Parathyroid adenoma (tissue), 2 donors: ENCODE data around the gene STK24.

Source experiments
- H2AFZ ChIP-seq: fragments of 300-600 bp; sonication (generic); one replicate; pipeline ENCODE4 v1.7.0; 2017; ENCODE audit warnings: antibody characterized with exemption, mild to moderate bottlenecking
- H3K27ac ChIP-seq: fragments of 300-600 bp; sonication (generic); one replicate; pipeline ENCODE4 v1.7.0; 2017
- H3K27me3 ChIP-seq: fragments of 300-600 bp; sonication (generic); one replicate; pipeline ENCODE4 v1.7.0; 2017; ENCODE audit warnings: low read length; ENCODE audit not compliant: control insufficient read depth, insufficient read depth
- H3K36me3 ChIP-seq: fragments of 300-600 bp; sonication (generic); one replicate; pipeline ENCODE4 v1.7.0; 2017; ENCODE audit warnings: low read length; ENCODE audit not compliant: control insufficient read depth, insufficient read depth
- H3K4me1 ChIP-seq: fragments of 300-600 bp; sonication (generic); one replicate; pipeline ENCODE4 v1.7.0; 2017; ENCODE audit warnings: control low read depth
- H3K4me2 ChIP-seq: fragments of 300-600 bp; sonication (generic); one replicate; pipeline ENCODE4 v1.7.0; 2017; ENCODE audit warnings: low read length
- H3K4me3 ChIP-seq: fragments of 300-600 bp; sonication (generic); one replicate; pipeline ENCODE4 v1.7.0; 2017; ENCODE audit warnings: low read depth, low read length
- H3K79me2 ChIP-seq: fragments of 300-600 bp; sonication (generic); one replicate; pipeline ENCODE4 v1.7.0; 2017; ENCODE audit warnings: control low read depth
- H3K9ac ChIP-seq: fragments of 300-600 bp; sonication (generic); one replicate; pipeline ENCODE4 v1.7.0; 2017; ENCODE audit warnings: mild to moderate bottlenecking
- H3K9me3 ChIP-seq: fragments of 300-600 bp; sonication (generic); one replicate; pipeline ENCODE4 v1.7.0; 2017; ENCODE audit warnings: low read length; ENCODE audit not compliant: control insufficient read depth
- TF ChIP-seq, protein P1 (sequence below): fragments of 300-600 bp; sonication (generic); IDR thresholded peaks from one replicate; pipeline ENCODE4 v1.7.0; 2017; ENCODE audit warnings: antibody characterized with exemption, mild to moderate bottlenecking
- donor health status: primary hyperparathyroidism.

The STK24 gene

DNA sequence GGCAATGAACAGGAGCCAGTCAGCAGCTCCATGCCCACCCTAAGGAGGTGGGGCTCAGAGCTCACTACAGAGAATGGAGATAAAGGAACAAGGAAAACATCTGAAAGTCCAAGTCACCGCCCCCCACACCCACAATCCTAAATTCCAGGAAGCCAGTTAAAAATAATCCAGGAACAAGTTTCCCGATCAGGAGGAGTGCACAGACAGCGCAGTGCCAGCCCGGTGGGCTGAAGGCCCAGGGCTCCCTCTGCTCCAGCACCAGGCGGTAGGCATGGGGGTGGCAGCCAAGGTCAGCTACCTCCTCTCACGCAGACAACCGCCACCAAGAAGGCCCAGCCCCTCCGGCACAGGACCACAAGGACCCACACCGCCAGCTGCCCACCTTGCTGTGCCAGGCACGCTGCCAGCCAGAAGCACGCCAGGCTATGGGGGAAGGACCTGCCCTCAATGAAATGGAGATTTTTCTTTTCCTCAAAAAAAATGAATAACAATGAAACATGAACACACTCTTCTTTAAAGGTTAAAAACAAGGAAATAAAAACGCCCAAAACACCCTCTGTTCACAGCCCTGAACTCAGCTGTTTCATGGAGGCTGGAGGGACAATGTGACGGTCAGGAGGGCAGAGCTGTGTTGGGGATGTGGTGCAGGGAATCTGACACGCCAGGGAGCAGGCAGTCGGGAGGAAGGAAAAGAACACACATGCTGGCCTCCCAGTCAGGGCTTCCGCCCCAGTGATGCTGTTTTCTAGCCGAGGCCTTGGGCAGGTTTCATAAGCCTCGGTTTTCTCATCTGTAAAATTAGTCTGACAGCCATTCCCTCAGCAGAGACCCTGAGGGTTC lies 11.0 kb downstream of the STK24 start:
- Histone ChIP-seq H3K36me3 (no peaks in the 10 kb centered on the region), H2AFZ (no peak overlapping the region), H3K27ac (peak overlapping the region; percentile 54), H3K9me3 (no peaks in the 10 kb centered on the region), H3K4me2 (no peak overlapping the region), H3K9ac (no peak overlapping the region), H3K4me1 (peaks cover 4% of the 10 kb centered on the region), H3K79me2 (peaks cover 73% of the 10 kb centered on the region), H3K27me3 (no peaks in the 10 kb centered on the region), H3K4me3 (no peak overlapping the region)
- TF ChIP-seq, protein P1, sequence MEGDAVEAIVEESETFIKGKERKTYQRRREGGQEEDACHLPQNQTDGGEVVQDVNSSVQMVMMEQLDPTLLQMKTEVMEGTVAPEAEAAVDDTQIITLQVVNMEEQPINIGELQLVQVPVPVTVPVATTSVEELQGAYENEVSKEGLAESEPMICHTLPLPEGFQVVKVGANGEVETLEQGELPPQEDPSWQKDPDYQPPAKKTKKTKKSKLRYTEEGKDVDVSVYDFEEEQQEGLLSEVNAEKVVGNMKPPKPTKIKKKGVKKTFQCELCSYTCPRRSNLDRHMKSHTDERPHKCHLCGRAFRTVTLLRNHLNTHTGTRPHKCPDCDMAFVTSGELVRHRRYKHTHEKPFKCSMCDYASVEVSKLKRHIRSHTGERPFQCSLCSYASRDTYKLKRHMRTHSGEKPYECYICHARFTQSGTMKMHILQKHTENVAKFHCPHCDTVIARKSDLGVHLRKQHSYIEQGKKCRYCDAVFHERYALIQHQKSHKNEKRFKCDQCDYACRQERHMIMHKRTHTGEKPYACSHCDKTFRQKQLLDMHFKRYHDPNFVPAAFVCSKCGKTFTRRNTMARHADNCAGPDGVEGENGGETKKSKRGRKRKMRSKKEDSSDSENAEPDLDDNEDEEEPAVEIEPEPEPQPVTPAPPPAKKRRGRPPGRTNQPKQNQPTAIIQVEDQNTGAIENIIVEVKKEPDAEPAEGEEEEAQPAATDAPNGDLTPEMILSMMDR = no peak

DNA sequence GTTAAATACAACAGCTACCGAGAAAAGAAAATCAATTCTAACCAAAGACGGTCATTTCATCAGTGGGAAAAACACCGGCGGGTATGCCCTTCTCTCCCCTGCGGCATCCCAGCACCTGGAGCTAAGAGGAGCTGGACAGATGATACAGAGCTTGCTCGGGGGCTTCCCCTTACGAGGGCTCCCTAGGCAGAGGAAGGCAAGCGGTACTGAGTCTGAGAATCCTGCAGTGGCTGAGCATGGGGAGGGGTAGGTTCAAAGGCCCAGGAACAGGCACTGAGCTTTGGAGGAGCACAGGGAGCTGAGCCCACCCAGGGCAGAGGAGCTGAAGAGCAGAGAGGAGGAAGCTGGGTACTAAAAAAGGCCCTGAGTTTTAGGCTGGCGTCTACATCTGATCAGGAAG lies 12.7 kb downstream of the STK24 start:
- Histone ChIP-seq H3K4me3 (no peak overlapping the region), H3K4me2 (no peak overlapping the region), H3K9ac (no peak overlapping the region), H3K79me2 (peaks cover 77% of the 10 kb centered on the region), H3K27ac (no peak overlapping the region), H3K36me3 (no peaks in the 10 kb centered on the region), H3K9me3 (no peaks in the 10 kb centered on the region), H3K4me1 (no peaks in the 10 kb centered on the region), H2AFZ (no peak overlapping the region), H3K27me3 (no peaks in the 10 kb centered on the region)
- TF ChIP-seq, protein P1 = no peak

DNA sequence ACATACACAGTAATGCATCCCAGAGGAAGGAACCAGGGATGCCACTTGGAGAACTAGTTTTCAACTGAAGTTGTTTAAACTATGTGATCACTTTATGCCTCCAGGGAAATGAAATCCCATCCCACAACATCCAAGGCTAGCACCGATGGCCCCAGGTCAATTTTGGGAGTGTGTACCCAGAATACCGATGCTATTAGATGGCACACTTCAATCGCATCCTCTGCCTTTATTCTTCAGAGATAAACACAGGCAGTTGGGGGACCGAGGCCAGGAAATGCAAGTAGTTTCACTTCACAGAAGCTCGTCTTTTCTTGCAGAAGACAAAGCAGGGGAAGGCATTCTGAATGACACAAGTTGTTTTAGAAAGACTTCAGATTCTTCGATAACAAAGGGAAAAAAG lies 13.8 kb downstream of the STK24 start:
- no peaks in the 10 kb centered on the region for H3K27me3 ChIP-seq
- H3K79me2 ChIP-seq = peaks cover 72% of the 10 kb centered on the region
- H3K9ac ChIP-seq = no peak overlapping the region
- H3K4me1 ChIP-seq = no peaks in the 10 kb centered on the region
- no peak overlapping the region for H3K27ac ChIP-seq
- no peak overlapping the region for H2AFZ ChIP-seq
- H3K4me3 ChIP-seq = no peak overlapping the region
- no peaks in the 10 kb centered on the region for H3K9me3 ChIP-seq
- no peaks in the 10 kb centered on the region for H3K36me3 ChIP-seq
- no peak overlapping the region for H3K4me2 ChIP-seq
- TF ChIP-seq, protein P1 = no peak

DNA sequence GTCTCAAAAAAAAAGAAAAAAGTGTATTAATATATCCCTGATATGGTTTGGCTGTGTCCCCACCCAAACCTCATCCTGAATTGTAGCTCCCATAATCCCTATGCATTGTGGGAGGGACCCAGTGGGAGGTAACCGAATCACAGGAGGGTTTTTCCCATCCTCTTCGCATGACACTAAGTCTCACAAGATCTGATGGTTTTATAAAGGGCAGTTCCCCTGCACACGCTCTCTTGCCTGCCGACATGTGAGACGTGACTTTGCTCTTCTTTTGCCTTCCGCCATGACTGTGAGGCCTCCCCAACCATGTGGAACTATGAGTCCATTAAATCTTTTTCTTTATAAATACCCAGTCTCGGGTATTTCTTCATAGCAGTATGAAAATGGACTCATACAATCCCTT lies 17.7 kb downstream of the STK24 start:
- no peaks in the 10 kb centered on the region for H3K4me1 ChIP-seq

More for the DNA sequence above, 17.7 kb downstream of the STK24 start:
- H3K36me3 ChIP-seq = no peaks in the 10 kb centered on the region
- H3K27ac ChIP-seq = no peak overlapping the region
- no peak overlapping the region for H3K9ac ChIP-seq
- no peaks in the 10 kb centered on the region for H3K9me3 ChIP-seq
- H2AFZ ChIP-seq = no peak overlapping the region
- no peak overlapping the region for H3K4me2 ChIP-seq
- no peak overlapping the region for H3K4me3 ChIP-seq
- H3K79me2 ChIP-seq = peaks cover 61% of the 10 kb centered on the region
- TF ChIP-seq, protein P1 = no peak
- no peaks in the 10 kb centered on the region for H3K27me3 ChIP-seq
